Breast epithelium (tissue), 3 donors: Measurements from ENCODE around the gene PPP1R18.
A peak's percentile ranks its signal among the peaks of the same experiment; 100 is the strongest.

Experiments used
- CTCF ChIP-seq, 3 donors: fragments of 450-650 bp; IDR thresholded peaks; one replicate each; pipeline ENCODE4 v1.5.1; 2016 to 2017; ENCODE audit warnings: antibody characterized with exemption in 3 of 3, mild to moderate bottlenecking in 3 of 3, moderate library complexity in 3 of 3
- POLR2A ChIP-seq: fragments of 450-650 bp; IDR thresholded peaks from one replicate; pipeline ENCODE4 v1.6.1; 2016; ENCODE audit warnings: antibody characterized with exemption, mild to moderate bottlenecking, moderate library complexity
- POLR2AphosphoS5 ChIP-seq, 3 donors: sonication (generic); formaldehyde crosslinking; IDR thresholded peaks; one replicate each; pipeline ENCODE4 v1.6.1; 2017; ENCODE audit warnings: antibody characterized with exemption in 3 of 3

DNA sequence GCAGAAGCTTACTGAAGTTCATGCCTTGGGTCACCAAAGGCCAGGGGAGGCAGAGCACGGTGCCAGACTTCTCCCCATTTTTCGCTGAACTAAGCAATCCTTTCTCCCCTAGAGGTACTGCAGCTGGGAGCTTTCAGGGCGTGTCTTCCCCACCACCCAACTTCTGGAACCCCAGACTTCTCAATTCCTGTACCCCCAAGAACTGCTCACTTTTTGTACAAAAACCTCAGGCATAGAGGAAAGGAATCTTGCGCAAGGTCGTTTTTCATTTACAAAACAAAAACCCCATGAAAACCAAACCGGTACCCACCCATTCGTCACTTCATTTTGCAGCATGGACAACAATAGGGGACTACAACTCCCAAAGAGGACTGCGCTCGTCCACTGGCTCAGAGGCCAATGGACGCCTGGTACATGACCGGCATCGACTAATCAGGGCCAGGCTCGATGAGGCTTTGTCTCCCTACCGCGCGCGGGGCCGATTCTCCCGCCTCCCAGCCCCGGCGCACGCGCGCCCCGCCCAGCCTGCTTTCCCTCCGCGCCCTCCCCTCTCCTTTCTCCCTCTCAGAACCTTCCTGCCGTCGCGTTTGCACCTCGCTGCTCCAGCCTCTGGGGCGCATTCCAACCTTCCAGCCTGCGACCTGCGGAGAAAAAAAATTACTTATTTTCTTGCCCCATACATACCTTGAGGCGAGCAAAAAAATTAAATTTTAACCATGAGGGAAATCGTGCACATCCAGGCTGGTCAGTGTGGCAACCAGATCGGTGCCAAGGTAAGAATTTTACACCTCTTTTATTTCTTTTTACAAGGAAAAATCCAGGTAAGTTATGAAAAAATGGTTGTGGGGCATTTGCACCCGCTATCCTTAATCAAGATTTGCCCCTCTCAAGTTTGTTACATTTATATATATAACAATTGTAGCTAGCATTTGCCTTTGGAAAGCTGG is 33.6 kb upstream of the PPP1R18 start, which contains the start of gene TUBB:
- peak in 2 of 3 donors; percentile 34 to 53 for TF ChIP-seq CTCF (IDR thresholded peaks at IDR 0.05)
- TF ChIP-seq POLR2A = peak; percentile 56
- TF ChIP-seq POLR2AphosphoS5 (IDR thresholded peaks at IDR 0.05) = peak; percentile 56 to 84 (median 72)
